SHP77 treated with DMSO at 0.1 percent for 48 hours (cell line): ENCODE data around the gene MUC5AC.
"Not testable (repeated sequence)": the region's sequence is repeated elsewhere in the genome, so short reads cannot be mapped to it uniquely, and the experiment has no call there.

Experiments
- DNase-seq: peaks from one replicate; lab custom pipeline; 2025; lab: John Stamatoyannopoulos, UW

The MUC5AC gene

DNA sequence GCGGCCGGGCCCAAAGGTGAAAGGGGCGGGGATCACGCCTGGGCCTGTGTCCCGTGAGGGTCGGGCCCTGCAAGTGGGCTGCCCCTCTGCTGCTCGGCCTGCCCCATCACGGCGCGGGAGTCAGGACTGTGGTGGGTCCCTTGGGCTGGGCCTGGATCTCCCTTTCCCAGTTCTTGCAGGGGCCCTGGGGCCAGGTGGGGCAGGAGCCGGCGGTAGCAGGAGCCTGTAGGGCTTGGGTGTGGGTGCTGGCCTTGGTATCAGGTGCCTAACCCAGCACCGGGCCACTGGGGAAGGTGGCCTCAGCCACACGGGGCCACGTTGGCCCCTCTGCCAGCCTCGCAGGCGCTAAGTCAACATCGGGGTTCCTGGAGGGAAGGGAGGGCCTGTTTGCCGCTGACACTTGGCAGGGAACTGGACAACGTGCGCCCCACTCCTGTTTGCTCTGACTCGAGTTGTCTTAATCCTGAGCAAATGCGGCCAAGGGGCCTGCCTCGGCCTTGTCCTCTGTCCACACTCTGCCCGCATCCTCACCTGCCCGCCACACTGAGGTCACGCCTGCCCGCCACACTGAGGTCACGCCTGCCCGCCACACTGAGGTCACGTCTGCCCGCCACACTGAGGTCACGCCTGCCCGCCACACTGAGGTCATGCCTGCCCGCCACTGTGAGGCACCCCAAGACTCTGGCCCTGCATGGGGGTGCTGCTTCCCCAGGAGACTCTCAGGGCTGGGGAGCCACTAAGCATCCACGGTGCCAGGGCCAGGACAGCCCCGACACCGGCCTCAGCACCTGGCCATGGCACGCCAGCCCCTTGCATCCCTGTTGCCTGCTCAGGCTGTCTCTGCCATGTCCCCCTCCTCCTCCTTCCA is 50.9 kb downstream of the MUC5AC start:
- no peak for DNase-seq

DNA sequence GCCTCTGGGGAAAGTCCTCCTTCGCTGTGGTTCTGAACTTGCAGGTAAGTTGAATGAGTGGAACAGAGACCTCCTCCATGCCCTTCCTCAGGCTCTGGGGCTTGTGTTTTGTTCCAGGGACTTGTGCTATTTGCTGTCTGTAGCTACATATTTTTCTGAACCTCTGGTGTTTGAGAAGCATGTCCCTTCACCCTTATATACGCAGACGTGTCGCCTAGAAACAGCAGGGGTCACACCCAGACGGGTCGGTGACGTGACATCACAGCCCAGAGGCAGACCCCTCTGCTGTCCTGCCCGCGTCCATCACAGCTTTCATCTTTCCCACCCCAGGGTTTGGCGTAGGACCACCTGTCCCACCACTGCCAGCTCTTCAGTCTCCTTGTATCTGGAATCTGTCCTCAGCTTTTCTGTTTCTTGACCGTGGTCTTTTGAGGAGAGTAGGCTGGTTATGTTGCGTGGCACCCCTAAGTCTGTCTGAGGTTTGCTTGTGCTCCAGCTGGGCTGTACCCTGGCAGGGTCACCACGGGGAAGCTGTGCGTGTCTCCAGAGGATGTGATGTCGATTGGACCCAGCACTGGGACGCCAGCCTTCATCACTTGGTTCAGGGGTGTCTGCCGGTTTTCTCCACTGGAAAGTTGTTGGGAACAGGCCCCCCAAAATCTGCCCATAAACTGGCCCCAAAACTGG is 51.8 kb downstream of the MUC5AC start:
- no peak for DNase-seq

DNA sequence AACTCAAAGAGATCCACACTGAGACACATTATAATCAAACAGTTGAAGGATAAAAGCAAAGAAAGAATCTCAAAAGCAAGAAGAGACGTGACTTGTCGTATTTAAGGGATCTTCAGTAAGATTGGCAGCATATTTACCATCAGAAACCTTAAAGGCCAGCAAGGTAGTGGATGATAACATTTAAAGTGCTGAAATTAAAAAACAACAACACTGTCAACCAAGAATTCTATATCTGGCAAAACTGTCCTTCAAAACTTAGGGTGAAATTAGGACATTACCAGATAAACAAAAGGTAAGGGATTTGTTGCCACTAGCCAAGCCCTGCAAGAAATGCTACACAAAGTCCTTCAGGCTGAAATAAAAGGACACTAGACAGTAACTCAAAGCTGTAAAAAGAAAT is 54.1 kb downstream of the MUC5AC start:
- no peak for DNase-seq

DNA sequence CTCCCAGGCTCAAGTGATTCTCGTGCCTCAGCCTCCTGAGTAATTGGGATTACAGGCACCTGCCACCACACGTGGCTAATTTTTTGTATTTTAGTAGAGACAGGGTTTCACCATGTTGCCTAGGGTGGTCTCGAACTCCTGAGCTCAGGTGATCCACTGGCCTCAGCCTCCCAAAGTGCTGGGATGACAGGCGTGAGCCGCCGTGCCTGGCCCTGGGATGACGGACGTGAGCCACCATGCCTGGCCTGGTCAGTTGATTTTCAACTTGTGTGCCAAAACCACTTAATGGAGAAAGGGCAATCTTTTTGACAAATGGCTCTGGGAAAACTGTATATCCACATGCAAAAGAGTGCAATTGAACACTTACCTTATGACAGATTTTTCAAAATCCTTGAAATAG is 58.1 kb downstream of the MUC5AC start:
- DNase-seq: not testable (repeated sequence)

DNA sequence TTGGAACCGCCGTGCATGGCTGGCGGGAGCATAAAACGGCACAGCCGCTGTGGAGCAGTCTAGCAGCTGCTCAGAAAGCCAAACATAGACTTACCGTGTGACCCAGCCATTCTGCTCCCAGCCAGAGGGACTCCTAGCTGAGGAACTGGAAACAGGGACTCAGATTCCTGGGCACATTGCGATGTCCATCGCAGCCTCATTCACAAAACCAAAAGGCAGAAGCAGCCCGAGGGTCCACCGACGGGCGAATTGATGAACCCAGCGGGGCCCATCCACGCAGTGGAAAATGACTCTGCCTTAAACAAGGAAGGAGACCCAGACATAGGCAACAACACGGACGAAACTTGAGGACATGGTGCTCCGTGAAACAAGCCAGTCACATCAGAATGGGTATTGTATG is 59.4 kb downstream of the MUC5AC start:
- DNase-seq: no peak

DNA sequence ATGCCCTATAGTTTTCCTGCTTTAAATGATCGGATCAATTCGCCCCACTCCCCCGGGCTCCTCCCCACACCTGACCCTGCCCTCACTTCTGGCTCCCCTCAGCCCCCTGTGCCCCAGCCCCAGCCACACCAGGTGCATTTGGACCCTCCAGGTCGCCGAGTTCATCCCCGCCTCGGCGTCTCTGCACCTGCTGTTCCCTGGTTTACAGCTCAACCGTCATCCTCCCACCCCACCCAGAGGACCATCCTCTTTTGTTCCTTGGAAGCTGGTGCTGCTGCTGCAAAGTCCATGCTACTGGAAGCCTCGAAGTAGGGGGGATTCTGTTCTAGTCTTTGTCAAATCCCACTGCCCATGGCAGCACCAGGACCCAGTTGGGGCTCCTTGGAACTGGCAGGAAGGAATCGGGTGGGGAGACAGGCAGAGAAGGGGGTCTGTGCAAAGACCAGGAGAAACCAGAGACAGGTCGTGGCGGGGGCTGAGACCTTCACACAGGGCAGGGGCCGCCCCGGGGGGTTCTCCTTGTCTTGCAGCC is 60.6 kb downstream of the MUC5AC start:
- no peak for DNase-seq

DNA sequence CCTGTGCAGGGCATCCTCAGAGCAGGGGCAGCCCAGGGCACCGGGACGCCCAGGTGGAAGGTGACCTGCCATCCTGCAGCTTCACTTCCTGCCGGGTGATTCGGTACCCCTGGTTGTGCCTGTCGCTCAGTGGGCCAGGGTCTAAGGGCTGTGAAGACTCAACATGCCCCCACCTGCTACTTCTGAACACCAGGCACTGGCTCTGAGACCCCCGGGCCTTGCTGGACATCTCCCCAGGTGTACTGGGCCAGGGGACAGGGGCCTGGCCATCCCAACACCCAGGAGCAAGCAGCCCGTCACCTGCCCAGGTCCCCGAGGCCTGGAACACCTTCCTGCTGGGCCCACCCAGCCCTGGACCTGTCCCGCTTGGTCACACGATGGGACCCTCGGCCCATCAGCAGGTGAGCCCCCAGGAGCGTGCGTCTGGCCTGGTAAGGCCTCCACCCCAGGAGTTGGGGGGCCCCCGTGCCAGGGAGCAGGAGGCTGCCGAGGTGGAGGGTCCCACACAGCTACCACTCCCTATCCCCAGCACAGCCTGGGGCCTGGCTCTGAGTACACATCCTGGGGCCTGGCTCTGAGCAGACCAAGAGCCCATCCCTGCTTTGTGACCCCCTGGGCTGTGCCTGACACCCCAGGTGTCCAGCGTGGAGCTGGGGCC is 61.2 kb downstream of the MUC5AC start:
- DNase-seq: no peak

DNA sequence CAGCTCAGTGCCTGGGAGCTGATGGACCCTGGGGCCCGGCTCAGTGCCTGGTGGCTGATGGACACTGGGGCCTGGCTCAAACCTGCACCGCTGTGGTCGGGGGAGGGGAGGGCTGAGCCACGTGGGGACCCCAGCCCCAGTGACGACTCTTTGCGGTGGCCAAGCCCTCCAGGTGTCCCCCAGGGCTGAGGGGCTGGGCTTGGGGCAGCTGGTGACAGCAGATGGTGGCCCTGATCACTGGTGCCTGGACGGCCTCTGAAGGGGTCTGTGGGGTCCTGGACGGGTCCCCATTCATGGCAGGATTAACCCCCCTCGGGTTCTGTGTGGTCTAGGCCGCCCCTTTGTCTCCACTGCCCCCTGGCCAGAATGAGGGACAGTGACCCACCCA is 61.7 kb downstream of the MUC5AC start:
- DNase-seq: no peak

DNA sequence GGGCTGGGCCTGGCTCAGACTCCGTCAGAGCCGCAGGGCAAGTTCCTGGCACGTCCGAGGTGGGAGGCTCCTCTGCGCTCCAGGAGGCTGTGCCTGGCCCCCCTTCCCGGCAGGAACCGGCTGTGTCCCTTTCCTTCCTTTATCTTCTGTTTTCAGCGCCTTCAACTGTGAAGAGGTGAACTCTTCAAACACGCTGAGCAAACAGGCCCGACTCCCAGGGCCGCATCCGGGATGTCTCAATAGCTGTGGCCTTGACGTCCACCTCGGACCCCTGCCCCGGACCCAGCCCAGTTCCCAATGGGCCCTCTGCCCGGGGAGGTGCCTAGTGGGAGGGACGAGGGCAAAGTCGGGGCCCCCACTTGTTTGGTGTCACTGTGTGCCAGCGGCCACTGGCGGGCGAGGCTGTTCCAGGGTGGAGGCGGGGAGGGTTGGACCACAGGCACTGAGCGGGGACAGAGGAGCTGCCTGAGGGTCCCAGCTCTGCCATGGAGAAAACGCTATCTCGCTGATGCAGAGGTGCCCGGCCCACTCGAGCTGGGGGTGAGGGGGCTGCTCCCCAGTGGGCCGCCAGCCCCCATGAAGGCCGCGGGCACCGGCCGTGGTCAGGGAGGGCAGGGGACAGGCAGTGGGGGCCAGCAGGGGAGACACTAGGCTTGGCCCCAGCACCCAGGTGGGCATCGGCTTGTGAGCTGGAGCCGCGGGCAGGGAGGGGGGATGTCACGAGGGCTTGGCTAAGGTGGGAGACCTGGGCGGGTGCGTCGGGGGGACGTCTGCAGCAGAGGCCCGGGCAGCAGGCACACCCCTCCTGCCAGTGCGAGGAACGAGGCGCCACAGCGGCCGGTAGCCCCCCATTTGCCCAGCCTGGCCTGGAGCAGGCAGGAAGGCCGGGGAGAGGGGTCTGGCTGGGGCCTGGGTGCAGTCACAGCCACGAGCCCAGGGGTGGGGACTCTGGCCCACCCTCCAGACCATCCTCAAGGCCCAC is 62.4 kb downstream of the MUC5AC start:
- no peak for DNase-seq

DNA sequence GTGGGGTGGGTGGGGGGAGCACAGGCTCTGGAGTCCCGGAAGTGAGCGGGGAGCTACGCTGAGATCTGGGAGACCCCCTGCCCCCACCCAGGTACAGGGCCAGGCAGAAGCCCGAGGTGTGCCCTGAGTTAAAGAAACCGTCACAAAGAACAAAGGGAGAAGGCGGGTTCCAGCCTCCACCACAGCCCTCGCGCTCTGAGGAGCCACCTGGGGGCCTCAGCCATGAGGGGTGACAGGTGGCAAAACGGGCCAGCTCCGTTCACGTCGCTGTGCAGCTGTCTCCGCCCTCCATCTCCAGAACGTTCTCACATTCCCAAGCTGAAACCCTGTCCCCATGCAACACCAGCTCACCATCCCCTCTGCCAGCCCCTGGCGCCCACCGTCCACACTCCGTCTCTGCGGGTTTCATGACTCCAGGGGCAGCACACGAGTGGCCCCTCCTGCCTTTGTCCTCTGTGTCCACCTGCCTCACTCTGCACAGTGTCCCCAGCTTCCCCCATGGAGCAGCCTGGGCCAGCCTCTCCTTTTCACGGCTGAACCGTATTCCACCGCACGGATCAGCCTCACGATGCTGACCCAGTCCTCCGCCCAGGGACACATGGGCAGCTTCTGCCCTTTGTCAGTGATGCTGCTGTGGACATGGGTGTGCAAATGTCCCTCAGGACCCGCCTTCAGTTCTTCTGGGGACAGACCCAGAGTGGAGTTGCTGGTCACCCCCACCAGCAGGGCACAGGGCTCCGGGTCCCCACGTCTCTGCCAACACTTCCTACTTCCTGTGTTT is 63.4 kb downstream of the MUC5AC start:
- no peak for DNase-seq

DNA sequence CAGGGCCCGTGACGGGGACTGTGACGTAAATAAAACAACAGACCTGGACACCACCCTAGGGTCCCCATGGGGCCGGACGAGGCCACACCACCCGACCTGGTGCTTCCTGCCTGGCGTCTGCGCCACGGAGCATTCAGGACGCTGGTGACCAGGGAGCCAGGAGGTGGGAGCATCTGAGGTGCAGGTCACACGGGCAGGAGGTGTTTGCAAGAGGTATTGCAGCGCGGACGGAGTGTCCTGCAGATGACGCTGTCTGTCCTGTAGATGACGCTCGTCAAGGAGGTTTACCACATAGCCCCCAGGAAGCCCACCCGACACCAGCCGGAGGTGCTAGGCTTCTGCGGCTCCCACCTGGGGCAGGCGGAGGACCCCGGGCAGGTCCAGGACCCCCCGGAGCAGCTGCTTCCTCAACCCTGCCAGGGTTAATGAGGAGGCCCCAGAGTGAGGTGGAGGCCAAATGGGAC is 64.1 kb downstream of the MUC5AC start:
- DNase-seq: no peak

DNA sequence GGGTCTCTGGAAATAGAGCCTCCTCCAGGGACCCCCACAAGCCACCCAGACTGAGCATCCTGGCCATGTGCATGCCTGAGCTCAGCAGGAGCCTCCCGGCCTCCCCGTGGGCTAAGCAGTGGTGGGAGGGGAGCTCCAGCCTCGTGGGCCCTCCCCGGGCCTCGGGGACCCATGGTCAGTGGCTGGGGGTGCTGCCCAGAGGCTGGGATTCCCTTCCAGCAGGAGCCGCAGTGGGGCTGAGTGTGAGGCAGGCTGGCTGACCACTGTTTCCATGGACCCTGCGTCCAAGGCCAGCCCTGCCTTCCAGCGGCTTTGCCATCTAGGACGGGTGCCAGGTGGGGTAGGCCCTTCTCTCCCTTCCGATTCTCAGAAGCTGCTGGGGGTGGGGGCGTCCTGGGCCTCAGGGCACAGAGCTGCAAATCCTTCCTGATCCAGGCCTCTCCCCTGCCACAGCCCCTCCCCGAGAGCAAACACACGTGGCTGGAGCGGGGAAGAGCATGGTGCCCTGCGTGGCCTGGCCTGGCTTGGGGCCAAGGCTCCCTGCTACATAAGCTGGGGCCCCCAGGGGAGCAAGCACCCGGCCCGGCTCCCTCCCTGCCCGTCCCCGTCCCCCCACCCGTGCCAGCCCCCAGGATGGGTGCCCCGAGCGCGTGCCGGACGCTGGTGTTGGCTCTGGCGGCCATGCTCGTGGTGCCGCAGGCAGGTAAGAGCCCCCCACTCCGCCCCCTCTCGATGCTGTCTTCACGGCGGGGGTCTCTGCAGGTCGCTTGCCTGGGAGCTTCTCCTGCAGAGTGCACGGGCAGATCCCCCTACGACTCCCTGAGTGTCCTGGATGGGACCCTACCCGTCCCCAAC is 65.0 kb downstream of the MUC5AC start, which contains the start of gene MUC5B:
MUC5B (plus strand) TSS at position 576 of the 855 bp plus-strand sequence; CDS start at position 634, 58 bp downstream.
- DNase-seq: no peak

DNA sequence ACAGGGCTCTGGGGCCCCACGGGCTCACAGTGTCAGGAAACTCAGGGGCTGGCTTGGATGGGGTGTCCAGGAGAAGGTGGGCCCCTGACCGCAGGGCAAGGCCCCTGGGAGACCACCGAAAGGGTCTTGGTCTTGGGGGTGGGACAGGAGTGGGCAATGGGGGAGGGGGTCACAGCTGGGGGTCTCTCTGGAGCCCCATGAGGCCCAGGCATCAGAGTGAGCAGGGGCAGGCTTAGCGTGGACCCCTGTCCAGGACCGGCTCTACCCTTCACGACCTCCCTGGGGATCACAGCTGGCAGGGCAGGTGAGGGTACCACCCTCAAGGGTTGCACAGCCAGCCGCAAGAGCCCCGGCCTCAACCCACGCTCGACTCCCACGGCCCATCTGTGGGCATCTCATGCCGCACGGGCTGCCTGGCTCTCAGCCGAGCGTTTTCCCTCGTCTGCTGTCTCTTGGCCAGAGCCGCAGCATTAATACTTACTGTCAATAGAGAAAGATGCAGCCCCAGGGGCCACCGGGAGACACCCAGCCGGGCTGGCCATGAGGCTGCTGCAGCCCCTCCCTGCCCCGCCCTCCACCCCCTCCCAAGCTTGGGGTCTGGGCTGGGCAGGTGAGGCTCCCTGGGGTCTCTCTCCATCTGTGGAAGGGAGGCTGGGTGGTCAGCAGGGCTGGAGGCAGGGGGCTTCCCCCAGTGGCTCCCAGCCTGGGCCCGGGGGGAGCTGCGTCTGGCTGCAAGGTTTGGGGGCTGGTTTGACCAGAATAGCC is 65.8 kb downstream of the MUC5AC start:
- DNase-seq: no peak

DNA sequence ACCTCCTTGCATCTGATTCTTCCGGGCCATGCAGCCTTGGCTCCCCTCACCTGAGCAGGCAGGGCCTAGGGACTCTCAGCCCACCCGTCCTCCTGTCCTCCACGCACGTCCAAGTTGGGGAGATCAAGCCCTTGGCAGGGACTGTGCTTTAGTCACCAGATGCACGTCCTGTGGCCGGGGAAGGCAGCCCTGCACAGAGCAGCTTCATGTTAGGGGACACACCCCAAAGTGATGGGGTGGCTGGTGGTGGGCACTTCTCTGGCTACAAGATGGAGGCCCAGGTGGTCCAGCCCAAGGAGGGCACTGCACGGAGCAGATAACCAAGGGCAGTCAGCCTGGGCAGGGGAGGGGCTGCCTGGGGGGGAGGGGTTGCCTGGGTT is 66.3 kb downstream of the MUC5AC start:
- no peak for DNase-seq

DNA sequence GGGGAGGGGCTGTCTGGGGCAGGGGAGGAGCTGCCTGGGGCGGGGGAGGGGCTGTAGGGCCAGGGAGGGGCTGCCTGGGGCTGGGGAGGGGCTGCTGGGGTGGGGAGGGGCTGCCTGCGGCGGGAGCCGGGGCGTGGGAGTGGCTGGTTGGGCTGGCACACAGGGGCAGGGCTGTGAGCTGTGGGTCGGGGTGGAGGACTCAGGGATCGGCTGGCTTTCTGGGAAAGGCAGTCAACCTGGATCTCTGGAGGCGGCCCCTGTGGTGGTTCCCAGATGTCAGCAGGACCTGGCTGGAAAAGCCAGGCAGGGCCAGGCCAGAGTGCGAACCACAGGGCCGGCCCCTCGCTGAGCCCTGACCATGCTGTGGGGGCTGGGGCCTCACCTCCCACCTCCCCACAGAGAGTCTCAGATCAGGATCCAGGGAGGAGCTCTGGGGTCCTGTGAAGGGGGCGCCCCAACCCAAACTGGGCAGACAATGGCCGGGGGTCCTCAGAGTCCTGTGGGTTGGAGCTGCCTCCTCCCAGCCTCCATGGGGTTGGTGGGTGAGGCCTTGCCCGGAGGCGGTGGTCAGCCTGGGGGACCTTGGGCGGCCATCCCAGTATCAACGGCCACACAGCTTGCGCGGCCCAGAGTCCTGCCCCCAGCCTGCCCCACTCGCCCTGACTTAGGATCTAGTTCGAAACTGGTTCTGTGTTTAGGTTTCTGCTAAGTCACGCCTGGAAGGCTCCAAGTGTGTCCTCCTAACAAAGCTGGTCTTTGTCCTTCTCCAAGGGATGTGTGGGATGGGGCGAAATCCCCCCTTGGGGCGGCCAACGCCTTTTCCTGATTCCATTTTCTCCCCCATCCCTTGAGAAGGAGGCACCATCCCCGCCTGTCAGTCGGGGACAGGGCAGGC is 67.0 kb downstream of the MUC5AC start:
- no peak for DNase-seq

DNA sequence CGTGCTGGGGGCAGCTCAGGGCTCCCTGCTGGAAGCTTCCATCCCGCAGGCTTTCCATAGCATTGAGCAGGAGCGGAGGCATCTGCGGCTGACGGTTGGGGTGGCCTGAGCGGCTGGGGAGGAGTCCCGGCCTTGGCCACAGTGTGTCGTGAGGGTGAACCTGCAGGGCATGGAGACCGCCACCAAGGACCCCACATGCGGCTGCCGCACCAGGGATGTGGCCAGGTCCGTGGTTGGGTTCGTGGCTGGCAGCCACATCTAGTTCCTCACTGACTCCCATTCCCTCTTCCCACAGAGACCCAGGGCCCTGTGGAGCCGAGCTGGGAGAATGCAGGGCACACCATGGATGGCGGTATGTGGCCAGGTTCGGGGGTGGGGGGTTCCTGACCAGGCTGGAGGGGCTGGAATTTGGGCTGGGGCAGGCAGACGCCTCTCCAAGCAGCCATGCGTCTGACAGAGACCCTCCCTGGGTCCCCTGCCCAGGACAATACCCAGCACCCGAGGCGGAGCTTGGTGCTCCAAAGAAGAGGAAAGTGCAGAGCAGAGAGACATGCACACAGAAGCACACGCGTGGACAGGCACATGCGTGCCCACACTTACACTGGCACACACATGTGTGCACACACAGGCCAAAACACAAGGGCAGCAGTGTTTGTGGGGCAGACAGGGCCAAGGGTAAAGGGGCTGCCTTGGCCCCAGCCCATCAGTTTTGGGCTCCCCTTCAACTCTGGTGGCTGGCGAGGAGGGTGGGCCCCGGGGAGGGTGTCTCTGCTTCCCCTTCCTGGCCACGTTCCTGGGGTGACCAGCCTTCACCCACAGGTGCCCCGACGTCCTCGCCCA is 67.9 kb downstream of the MUC5AC start:
- no peak for DNase-seq
